ENCODE data around the gene KIF23. TPM values are rescaled to one million over a fixed set of nuclear protein-coding genes. Genes with fewer than 3 reads are reported as not detected.
A peak's percentile ranks its signal among the peaks of the same experiment; 100 is the strongest.

The KIF23 gene
- total RNA-seq, 1 experiment from 2014 or later = 74.2 TPM

- no peaks in the 10 kb centered on the region for H3K36me3 Mint-ChIP-seq (ENCODE audit: insufficient read depth, unreplicated experiment)
- Histone ChIP-seq H3K9me3 (no peaks in the 10 kb centered on the region), H3K4me3 (ENCODE audit: low read depth, low read length) (no peak overlapping the region), H3K4me1 (no peaks in the 10 kb centered on the region), H3K36me3 (ENCODE audit: control insufficient read depth, insufficient read depth, low read length) (no peaks in the 10 kb centered on the region), H3K27me3 (replicated peaks; ENCODE audit: control insufficient read depth, insufficient read depth, low read length) (no peaks in the 10 kb centered on the region)
- DNase-seq = no peak
- H3K27ac Mint-ChIP-seq (ENCODE audit: unreplicated experiment) = no peak overlapping the region
- H3K4me3 Mint-ChIP-seq (ENCODE audit: unreplicated experiment) = no peak overlapping the region
- BruUV-seq (replicated peaks) = no TSS peak
- no peaks in the 10 kb centered on the region for H3K4me1 Mint-ChIP-seq (ENCODE audit: low read depth, unreplicated experiment)
- no peaks in the 10 kb centered on the region for H3K9me3 Mint-ChIP-seq (ENCODE audit: unreplicated experiment)
- intact Hi-C loops (cut with micrococcal nuclease; ENCODE audit: unreplicated experiment) = loop anchor here (5.0 to 10.0 kb wide), 3 partner anchors 45 to 1010 kb away; no protein-coding TSS in a partner anchor
- CTCF ChIA-PET = interaction anchor here (0.6 to 1.5 kb wide), 3 partner anchors 9 to 1205 kb away, joined by 3 to 8 read pairs (median 4); no protein-coding TSS in a partner anchor
- H3K27me3 Mint-ChIP-seq (ENCODE audit: insufficient read depth, unreplicated experiment) = peaks cover 2% of the 10 kb centered on the region
- POLR2A ChIA-PET = no interaction called here
- TF ChIP-seq CTCF (IDR thresholded peaks at IDR 0.05; ENCODE audit: insufficient read depth in 1 of 2, low read depth in 1 of 2, low read length in 1 of 2, severe bottlenecking in 1 of 2, unreplicated experiment in 1 of 2) = no peak
These were observed 62.7 kb downstream of the KIF23 start for GRCh38 chr15:69476704-69477473.

GRCh38 chr15:69478259-69478781 lies 64.2 kb downstream of the KIF23 start:
- Mint-ChIP-seq H3K36me3 (ENCODE audit: insufficient read depth, unreplicated experiment) (no peaks in the 10 kb centered on the region), H3K27ac (ENCODE audit: unreplicated experiment) (no peak overlapping the region), H3K4me3 (ENCODE audit: unreplicated experiment) (no peak overlapping the region), H3K4me1 (ENCODE audit: low read depth, unreplicated experiment) (no peaks in the 10 kb centered on the region), H3K27me3 (ENCODE audit: insufficient read depth, unreplicated experiment) (peaks cover 2% of the 10 kb centered on the region), H3K9me3 (ENCODE audit: unreplicated experiment) (no peaks in the 10 kb centered on the region)
- H3K4me3 ChIP-seq (ENCODE audit: low read depth, low read length) = no peak overlapping the region
- no peaks in the 10 kb centered on the region for H3K36me3 ChIP-seq (ENCODE audit: control insufficient read depth, insufficient read depth, low read length)
- BruUV-seq (replicated peaks) = no TSS peak
- ChIA-PET CTCF (interaction anchor here (0.6 to 1.5 kb wide), 6 partner anchors 10 to 741 kb away, joined by 3 to 8 read pairs (median 3); no protein-coding TSS in a partner anchor), POLR2A (no interaction called here)
- peak; percentile 60 to 71 for DNase-seq
- no peaks in the 10 kb centered on the region for H3K9me3 ChIP-seq
- intact Hi-C loops (cut with micrococcal nuclease; ENCODE audit: unreplicated experiment) = loop anchor here (5.0 to 10.0 kb wide), 3 partner anchors 44 to 1009 kb away; no protein-coding TSS in a partner anchor
- TF ChIP-seq CTCF (IDR thresholded peaks at IDR 0.05; ENCODE audit: insufficient read depth in 1 of 2, low read depth in 1 of 2, low read length in 1 of 2, severe bottlenecking in 1 of 2, unreplicated experiment in 1 of 2) = peak; percentile 87 to 89
- no peaks in the 10 kb centered on the region for H3K27me3 ChIP-seq (replicated peaks; ENCODE audit: control insufficient read depth, insufficient read depth, low read length)
- H3K4me1 ChIP-seq = no peaks in the 10 kb centered on the region

GRCh38 chr15:69479081-69479480 lies 64.9 kb downstream of the KIF23 start:
- H3K27ac Mint-ChIP-seq (ENCODE audit: unreplicated experiment) = no peak overlapping the region
- POLR2A ChIA-PET = no interaction called here
- no peak overlapping the region for H3K4me3 ChIP-seq (ENCODE audit: low read depth, low read length)
- H3K9me3 ChIP-seq = no peaks in the 10 kb centered on the region
- intact Hi-C loops (cut with micrococcal nuclease; ENCODE audit: unreplicated experiment) = loop anchor here (5.0 to 10.0 kb wide), 3 partner anchors 43 to 1008 kb away; no protein-coding TSS in a partner anchor
- H3K4me3 Mint-ChIP-seq (ENCODE audit: unreplicated experiment) = no peak overlapping the region
- H3K4me1 ChIP-seq = no peaks in the 10 kb centered on the region
- H3K9me3 Mint-ChIP-seq (ENCODE audit: unreplicated experiment) = no peaks in the 10 kb centered on the region
- H3K4me1 Mint-ChIP-seq (ENCODE audit: low read depth, unreplicated experiment) = no peaks in the 10 kb centered on the region
- no TSS peak for BruUV-seq (replicated peaks)
- no peaks in the 10 kb centered on the region for H3K27me3 ChIP-seq (replicated peaks; ENCODE audit: control insufficient read depth, insufficient read depth, low read length)
- no peaks in the 10 kb centered on the region for H3K36me3 ChIP-seq (ENCODE audit: control insufficient read depth, insufficient read depth, low read length)
- H3K36me3 Mint-ChIP-seq (ENCODE audit: insufficient read depth, unreplicated experiment) = no peaks in the 10 kb centered on the region
- no peak for DNase-seq
- CTCF ChIA-PET = interaction anchor here (0.8 kb wide), 1 partner anchor 127 kb away, joined by 3 read pairs; no protein-coding TSS in a partner anchor
- H3K27me3 Mint-ChIP-seq (ENCODE audit: insufficient read depth, unreplicated experiment) = peaks cover 2% of the 10 kb centered on the region
- no peak for TF ChIP-seq CTCF (IDR thresholded peaks at IDR 0.05; ENCODE audit: insufficient read depth in 1 of 2, low read depth in 1 of 2, low read length in 1 of 2, severe bottlenecking in 1 of 2, unreplicated experiment in 1 of 2)

All from Caco-2 (cell line).